Thoracic aorta (tissue), 2 donors: ENCODE results near the gene UNC13A. TPM values are rescaled to one million over a fixed set of nuclear protein-coding genes. Genes with fewer than 3 reads are reported as not detected.
A peak's percentile ranks its signal among the peaks of the same experiment; 100 is the strongest.

ENCODE experiments used
- ATAC-seq: fragments of 150-250 bp; one replicate; pipeline ENCODE4 v1.8.0; 2017; ENCODE audit warnings: low read depth; ENCODE audit not compliant: insufficient number of reproducible peaks, low FRiP score
- DNase-seq: peaks from one replicate; pipeline ENCODE4 v3.0.0-alpha.2; 2020; ENCODE audit warnings: low spot score
- H3K27ac ChIP-seq, 2 donors: fragments of 200-600 bp; sonication (generic); 1 replicate in 1 of 2; 2 replicates in 1 of 2; pipeline ENCODE4 v1.5.1; 2016; ENCODE audit warnings: mild to moderate bottlenecking in 2 of 2, moderate library complexity in 2 of 2
- H3K27me3 ChIP-seq: fragments of 200-600 bp; sonication (generic); replicated peaks from 2 replicates; pipeline ENCODE4 v1.6.0; 2016; ENCODE audit warnings: mild to moderate bottlenecking; ENCODE audit not compliant: insufficient read depth
- H3K36me3 ChIP-seq: fragments of 200-600 bp; sonication (generic); one replicate; pipeline ENCODE4 v1.5.1; 2016
- H3K4me1 ChIP-seq, 2 donors: fragments of 200-600 bp; sonication (generic); 1 replicate in 1 of 2; 2 replicates in 1 of 2; pipeline versions ENCODE4 v1.5.1 to v1.6.0; 2016; ENCODE audit warnings: low read depth in 2 of 2, mild to moderate bottlenecking in 1 of 2; ENCODE audit not compliant: control insufficient read depth in 1 of 2
- H3K4me3 ChIP-seq: fragments of 200-600 bp; sonication (generic); 2 replicates; pipeline ENCODE4 v1.5.1; 2016; ENCODE audit warnings: mild to moderate bottlenecking
- H3K9me3 ChIP-seq: fragments of 200-600 bp; sonication (generic); 2 replicates; pipeline ENCODE4 v1.5.1; 2016
- CTCF ChIP-seq: fragments of 200-600 bp; sonication (generic); IDR thresholded peaks from one replicate; pipeline ENCODE4 v1.5.1; 2019; ENCODE audit warnings: antibody characterized with exemption
- total RNA-seq, 2 donors: library from RNA; depleted of rRNA; stranded (reverse); fragments of >200 nt; gene quantifications; one replicate each; pipeline versions ENCODE4 v1.1.0 to v1.2.3, GENCODE V29; 2016

UNC13A gene
- total RNA-seq, 2 donors from 2014 or later: 2.1 to 7.7 TPM

- ATAC-seq: no peak
- no peak for TF ChIP-seq CTCF
- no peak for DNase-seq
- Histone ChIP-seq H3K9me3 (no peaks in the 10 kb centered on the region), H3K4me1 (peaks cover 43 to 52% of the 10 kb centered on the region in 2 donors), H3K27me3 (no peaks in the 10 kb centered on the region), H3K27ac (peak within 1 kb of the TSS in 1 of 2 donors; percentile 42), H3K36me3 (peaks cover 7% of the 10 kb centered on the region), H3K4me3 (peak within 1 kb of the TSS; percentile 94)
Observed at GRCh38 chr19:17718947-17719711, 31.0 kb upstream of the UNC13A start, which contains the start of gene MAP1S. MAP1S (plus strand) TSS chr19:17719480; CDS start chr19:17719503, 23 bp downstream.

GRCh38 chr19:17718550-17718946 lies 30.4 kb upstream of the UNC13A start:
- Histone ChIP-seq H3K4me1 (peaks cover 43 to 52% of the 10 kb centered on the region in 2 donors), H3K9me3 (no peaks in the 10 kb centered on the region), H3K27ac (no peak overlapping the region), H3K4me3 (peak overlapping the region; percentile 94), H3K36me3 (peaks cover 1% of the 10 kb centered on the region), H3K27me3 (no peaks in the 10 kb centered on the region)
- no peak for TF ChIP-seq CTCF
- DNase-seq: no peak
- no peak for ATAC-seq

GRCh38 chr19:17716309-17716929 lies 28.3 kb upstream of the UNC13A start:
- ATAC-seq: no peak
- TF ChIP-seq CTCF: peak; percentile 23

GRCh38 chr19:17711851-17712250 lies 23.7 kb upstream of the UNC13A start:
- Histone ChIP-seq H3K27ac (no peak overlapping the region), H3K36me3 (no peaks in the 10 kb centered on the region), H3K9me3 (no peaks in the 10 kb centered on the region), H3K27me3 (no peaks in the 10 kb centered on the region), H3K4me3 (no peak overlapping the region), H3K4me1 (peaks cover 3 to 4% of the 10 kb centered on the region in 2 donors)
- TF ChIP-seq CTCF: no peak
- DNase-seq (no peak), ATAC-seq (no peak)

More at GRCh38 chr19:17716309-17716929, 28.3 kb upstream of the UNC13A start:
- Histone ChIP-seq H3K27me3 (no peaks in the 10 kb centered on the region), H3K9me3 (no peaks in the 10 kb centered on the region), H3K27ac (peak overlapping the region in 1 of 2 donors; percentile 76), H3K4me1 (peaks cover 33 to 41% of the 10 kb centered on the region in 2 donors), H3K36me3 (no peaks in the 10 kb centered on the region), H3K4me3 (no peak overlapping the region)
- DNase-seq: no peak

- H3K36me3 ChIP-seq: no peaks in the 10 kb centered on the region
- H3K4me1 ChIP-seq: no peaks in the 10 kb centered on the region
- H3K27ac ChIP-seq: no peak overlapping the region
- ATAC-seq (no peak), DNase-seq (no peak)
- no peaks in the 10 kb centered on the region for H3K27me3 ChIP-seq
- no peak overlapping the region for H3K4me3 ChIP-seq
- H3K9me3 ChIP-seq: no peaks in the 10 kb centered on the region
- TF ChIP-seq CTCF: no peak
Observed at GRCh38 chr19:17706750-17707181, 18.6 kb upstream of the UNC13A start.
